BE2C (cell line): ENCODE measurements around the gene TGM3.

Source experiments
- DNase-seq: peaks from one replicate; pipeline ENCODE4 v3.0.0-alpha.2; 2020
- H3K27me3 ChIP-seq: fragments of 250-450 bp; sonication (Bioruptor Pico); 2 replicates; pipeline ENCODE4 v1.5.1; 2020; ENCODE audit warnings: mild to moderate bottlenecking
- H3K36me3 ChIP-seq: fragments of 250-450 bp; sonication (Bioruptor Pico); 2 replicates; pipeline ENCODE4 v1.5.1; 2020; ENCODE audit warnings: mild to moderate bottlenecking
- H3K4me1 ChIP-seq: fragments of 250-450 bp; sonication (Bioruptor Pico); 2 replicates; pipeline ENCODE4 v1.5.1; 2020
- H3K4me3 ChIP-seq: 2 replicates; pipeline ENCODE4 v1.5.1; 2011; ENCODE audit warnings: low read depth, low read length
- H3K9me3 ChIP-seq: fragments of 250-450 bp; sonication (Bioruptor Pico); 2 replicates; pipeline ENCODE4 v1.5.1; 2020
- CTCF ChIP-seq: IDR thresholded peaks from 2 replicates; pipeline ENCODE4 v1.5.1; 2012; ENCODE audit warnings: mild to moderate bottlenecking, low read depth, low read length

TGM3 gene

GRCh38 chr20:2314759-2315439, 19.1 kb downstream of the TGM3 start:
- no peak for TF ChIP-seq CTCF
- Histone ChIP-seq H3K27me3 (no peaks in the 10 kb centered on the region), H3K36me3 (no peaks in the 10 kb centered on the region), H3K9me3 (no peaks in the 10 kb centered on the region), H3K4me3 (no peak overlapping the region), H3K4me1 (no peaks in the 10 kb centered on the region; the same call in 1 of the 2 replicates)
- DNase-seq, result peak; percentile 44

GRCh38 chr20:2315440-2315778, 19.6 kb downstream of the TGM3 start:
- no peak overlapping the region for H3K4me3 ChIP-seq
- no peaks in the 10 kb centered on the region for H3K36me3 ChIP-seq
- H3K9me3 ChIP-seq, result no peaks in the 10 kb centered on the region
- no peak for TF ChIP-seq CTCF
- no peak for DNase-seq
- no peaks in the 10 kb centered on the region for H3K27me3 ChIP-seq
- no peaks in the 10 kb centered on the region; the same call in 1 of the 2 replicates for H3K4me1 ChIP-seq

- no peaks in the 10 kb centered on the region for H3K36me3 ChIP-seq
- no peaks in the 10 kb centered on the region for H3K9me3 ChIP-seq
- no peaks in the 10 kb centered on the region; the same call in 1 of the 2 replicates for H3K4me1 ChIP-seq
- no peak for TF ChIP-seq CTCF
- DNase-seq, result no peak
- no peaks in the 10 kb centered on the region for H3K27me3 ChIP-seq
- no peak overlapping the region for H3K4me3 ChIP-seq
Observed at GRCh38 chr20:2316847-2317495, 21.2 kb downstream of the TGM3 start.

GRCh38 chr20:2320813-2321658, 25.2 kb downstream of the TGM3 start:
- Histone ChIP-seq H3K4me1 (no peaks in the 10 kb centered on the region), H3K4me3 (no peak overlapping the region), H3K9me3 (no peaks in the 10 kb centered on the region), H3K27me3 (no peaks in the 10 kb centered on the region), H3K36me3 (no peaks in the 10 kb centered on the region)
- DNase-seq, result no peak
- no peak for TF ChIP-seq CTCF

GRCh38 chr20:2323051-2323450, 27.2 kb downstream of the TGM3 start:
- Histone ChIP-seq H3K4me1 (no peaks in the 10 kb centered on the region), H3K36me3 (no peaks in the 10 kb centered on the region), H3K4me3 (no peak overlapping the region), H3K27me3 (no peaks in the 10 kb centered on the region), H3K9me3 (no peaks in the 10 kb centered on the region)
- no peak for TF ChIP-seq CTCF
- DNase-seq, result no peak

GRCh38 chr20:2326046-2326445, 30.2 kb downstream of the TGM3 start:
- H3K27me3 ChIP-seq, result no peaks in the 10 kb centered on the region
- H3K4me3 ChIP-seq, result no peak overlapping the region
- no peaks in the 10 kb centered on the region for H3K9me3 ChIP-seq
- no peaks in the 10 kb centered on the region for H3K36me3 ChIP-seq
- no peak for TF ChIP-seq CTCF
- no peaks in the 10 kb centered on the region for H3K4me1 ChIP-seq
- no peak for DNase-seq
